GM21360 (cell line): Measurements from ENCODE around the gene KNCN.

Experiments used
- ATAC-seq: cut with Tn5 transposase; IDR thresholded peaks from one replicate; pipeline ENCODE4 v1.9.1; 2021; ENCODE audit warnings: mild to moderate bottlenecking, moderate library complexity; ENCODE audit not compliant: unreplicated experiment

The KNCN gene

GRCh38 chr1:46551597-46552095 lies at the start of gene KNCN:
Gene KNCN, minus strand, starts transcription at chr1:46551647. Its CDS starts 432 bp downstream, at chr1:46551215.
- no peak for ATAC-seq

GRCh38 chr1:46599059-46599970 lies 47.9 kb upstream of the KNCN start:
- ATAC-seq = no peak

GRCh38 chr1:46596846-46597245 lies 45.4 kb upstream of the KNCN start:
- no peak for ATAC-seq

- ATAC-seq = no peak
Observed at GRCh38 chr1:46596036-46596435, 44.6 kb upstream of the KNCN start.

GRCh38 chr1:46595127-46595526 lies 43.7 kb upstream of the KNCN start:
- ATAC-seq = no peak

GRCh38 chr1:46594063-46594462 lies 42.6 kb upstream of the KNCN start:
- ATAC-seq = no peak

GRCh38 chr1:46592823-46593222 lies 41.4 kb upstream of the KNCN start:
- no peak for ATAC-seq

GRCh38 chr1:46589529-46589928 lies 38.1 kb upstream of the KNCN start:
- no peak for ATAC-seq

GRCh38 chr1:46587069-46587468 lies 35.6 kb upstream of the KNCN start:
- no peak for ATAC-seq

GRCh38 chr1:46585312-46585938 lies 34.0 kb upstream of the KNCN start:
- ATAC-seq = no peak

GRCh38 chr1:46583494-46583893 lies 32.0 kb upstream of the KNCN start:
- ATAC-seq = no peak

GRCh38 chr1:46582972-46583371 lies 31.5 kb upstream of the KNCN start:
- ATAC-seq = no peak

- ATAC-seq = no peak
Observed at GRCh38 chr1:46581681-46582455, 30.4 kb upstream of the KNCN start.

- no peak for ATAC-seq
Observed at GRCh38 chr1:46580140-46580903, 28.9 kb upstream of the KNCN start.

GRCh38 chr1:46577671-46578070 lies 26.2 kb upstream of the KNCN start:
- ATAC-seq = no peak

GRCh38 chr1:46576596-46576995 lies 25.1 kb upstream of the KNCN start:
- ATAC-seq = no peak

GRCh38 chr1:46575778-46576177 lies 24.3 kb upstream of the KNCN start:
- ATAC-seq = no peak

- no peak for ATAC-seq
Observed at GRCh38 chr1:46575300-46575699, 23.9 kb upstream of the KNCN start.

- no peak for ATAC-seq
Observed at GRCh38 chr1:46571691-46572225, 20.3 kb upstream of the KNCN start.
